HepG2 (cell line): ENCODE results near the gene CHODL.

ENCODE experiments used
- ATF2 ChIP-seq: sonication (generic); formaldehyde crosslinking; IDR thresholded peaks from 2 replicates; pipeline ENCODE4 v1.4.0; 2020; ENCODE audit warnings: missing genetic modification reagents
- CTCF ChIP-seq: sonication (generic); formaldehyde crosslinking; IDR thresholded peaks from 2 replicates; pipeline ENCODE4 v1.5.0; 2020; ENCODE audit warnings: mild to moderate bottlenecking, missing genetic modification reagents, moderate library complexity
- EHMT2 ChIP-seq: fragments of 200-600 bp; sonication (generic); IDR thresholded peaks from 2 replicates; pipeline ENCODE4 v1.7.0; 2017; ENCODE audit warnings: antibody characterized with exemption, low read depth, low read length, borderline replicate concordance
- FOXJ3 ChIP-seq: sonication (generic); formaldehyde crosslinking; IDR thresholded peaks from 2 replicates; pipeline ENCODE4 v1.4.0; 2020; ENCODE audit warnings: missing genetic modification reagents, mild to moderate bottlenecking, borderline replicate concordance
- FOXK2 ChIP-seq: fragments of 450-650 bp; IDR thresholded peaks from 2 replicates; pipeline ENCODE4 v1.6.1; 2016
- GMEB2 ChIP-seq: IDR thresholded peaks from 2 replicates; pipeline ENCODE4 v1.6.1; 2016; ENCODE audit warnings: missing biosample characterization, missing genetic modification reagents, low read depth
- KDM5A ChIP-seq: fragments of 200-600 bp; sonication (generic); IDR thresholded peaks from 2 replicates; pipeline ENCODE4 v1.7.0; 2018; ENCODE audit warnings: antibody characterized with exemption, mild to moderate bottlenecking, low read length, borderline replicate concordance
- PCBP2 ChIP-seq: fragments of 200-400 bp; formaldehyde crosslinking; optimal IDR thresholded peaks from 2 replicates; pipeline ENCODE3; 2018; ENCODE audit warnings: low read length, low read depth; ENCODE audit not compliant: poor library complexity, severe bottlenecking
- POLR2G ChIP-seq: fragments of 200-400 bp; formaldehyde crosslinking; IDR thresholded peaks from 2 replicates; pipeline ENCODE4 v1.6.1; 2018; ENCODE audit warnings: mild to moderate bottlenecking, low read depth, low read length, moderate library complexity
- SMC3 ChIP-seq: IDR thresholded peaks from 2 replicates; pipeline ENCODE4 v1.6.1; 2011; ENCODE audit warnings: low read length, improper control_type of control experiment
- ZHX1 ChIP-seq: sonication (generic); formaldehyde crosslinking; IDR thresholded peaks from 2 replicates; pipeline ENCODE4 v1.8.1; 2022; ENCODE audit warnings: low read depth, mild to moderate bottlenecking, missing genetic modification reagents
- ZNF672 ChIP-seq: sonication (generic); formaldehyde crosslinking; IDR thresholded peaks from 2 replicates; pipeline ENCODE4 v1.8.1; 2022; ENCODE audit warnings: missing genetic modification reagents

GRCh38 chr21:18253221-18253620 is 8.6 kb downstream of the CHODL start:
- TF ChIP-seq PCBP2, result no peak
- no peak for TF ChIP-seq GMEB2 (CRISPR knock-in tag)
- no peak for TF ChIP-seq CTCF (CRISPR knock-in tag)
- TF ChIP-seq POLR2G, result no peak
- TF ChIP-seq ATF2 (CRISPR knock-in tag), result no peak
- no peak for TF ChIP-seq KDM5A
- no peak for TF ChIP-seq ZNF672 (CRISPR knock-in tag)
- TF ChIP-seq FOXK2, result no peak
- no peak for TF ChIP-seq EHMT2
- no peak for TF ChIP-seq ZHX1 (CRISPR knock-in tag)
- TF ChIP-seq FOXJ3 (CRISPR knock-in tag), result no peak
- no peak for TF ChIP-seq SMC3
